NB4 (cell line): ENCODE data around the gene ATP5PD.

Source experiments
- POLR2A ChIP-seq: IDR thresholded peaks from 2 replicates; pipeline ENCODE4 v1.6.1; 2011; ENCODE audit warnings: mild to moderate bottlenecking; ENCODE audit not compliant: insufficient read length; ENCODE audit errors: extremely low read depth
- TF ChIP-seq, protein P1 (sequence below): IDR thresholded peaks from one replicate; pipeline ENCODE4 v1.5.1; 2012; ENCODE audit warnings: low read depth, low read length

DNA sequence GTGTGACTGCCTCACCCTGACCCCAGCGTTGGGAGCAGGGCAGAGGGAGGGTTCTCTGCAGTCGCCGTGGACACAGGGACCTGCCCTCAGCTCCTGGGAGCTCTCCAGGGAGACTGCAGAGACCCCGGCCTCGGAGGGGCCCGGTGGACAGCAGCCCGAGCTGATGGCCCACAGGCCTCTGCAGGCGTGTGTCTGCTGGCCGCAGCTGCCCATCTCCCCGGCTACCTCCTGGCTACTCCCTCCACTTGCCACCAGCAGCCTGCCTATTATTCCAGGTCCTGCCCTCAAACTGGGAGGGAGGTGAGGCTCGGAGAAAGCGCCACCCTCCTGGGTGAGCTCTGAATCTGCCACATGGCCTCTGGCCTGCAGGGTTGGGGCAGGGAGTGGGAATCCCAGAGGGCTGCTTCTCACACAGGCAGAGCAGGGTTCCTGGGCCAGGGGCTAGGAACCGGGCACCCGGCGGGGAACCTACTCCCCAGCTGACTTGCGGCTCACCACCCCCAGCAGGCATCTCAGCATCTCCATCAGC is 48.2 kb upstream of the ATP5PD start:
- TF ChIP-seq, protein P1, sequence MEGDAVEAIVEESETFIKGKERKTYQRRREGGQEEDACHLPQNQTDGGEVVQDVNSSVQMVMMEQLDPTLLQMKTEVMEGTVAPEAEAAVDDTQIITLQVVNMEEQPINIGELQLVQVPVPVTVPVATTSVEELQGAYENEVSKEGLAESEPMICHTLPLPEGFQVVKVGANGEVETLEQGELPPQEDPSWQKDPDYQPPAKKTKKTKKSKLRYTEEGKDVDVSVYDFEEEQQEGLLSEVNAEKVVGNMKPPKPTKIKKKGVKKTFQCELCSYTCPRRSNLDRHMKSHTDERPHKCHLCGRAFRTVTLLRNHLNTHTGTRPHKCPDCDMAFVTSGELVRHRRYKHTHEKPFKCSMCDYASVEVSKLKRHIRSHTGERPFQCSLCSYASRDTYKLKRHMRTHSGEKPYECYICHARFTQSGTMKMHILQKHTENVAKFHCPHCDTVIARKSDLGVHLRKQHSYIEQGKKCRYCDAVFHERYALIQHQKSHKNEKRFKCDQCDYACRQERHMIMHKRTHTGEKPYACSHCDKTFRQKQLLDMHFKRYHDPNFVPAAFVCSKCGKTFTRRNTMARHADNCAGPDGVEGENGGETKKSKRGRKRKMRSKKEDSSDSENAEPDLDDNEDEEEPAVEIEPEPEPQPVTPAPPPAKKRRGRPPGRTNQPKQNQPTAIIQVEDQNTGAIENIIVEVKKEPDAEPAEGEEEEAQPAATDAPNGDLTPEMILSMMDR: no peak
- TF ChIP-seq POLR2A: no peak
